SK-N-SH treated with all-trans-retinoic acid at 6 μM for 48 hours (cell line): ENCODE results near the gene CDH1.

ENCODE experiments used
- ARNTL ChIP-seq: fragments of 450-650 bp; formaldehyde crosslinking; IDR thresholded peaks from 2 replicates; pipeline ENCODE4 v1.5.0; 2020; ENCODE audit warnings: low read depth, mild to moderate bottlenecking, moderate library complexity, borderline replicate concordance
- BACH2 ChIP-seq: fragments of 250-450 bp; sonication (Bioruptor Pico); IDR thresholded peaks from 2 replicates; pipeline ENCODE4 v1.9.0; 2021; ENCODE audit warnings: mild to moderate bottlenecking, borderline replicate concordance
- GLIS3 ChIP-seq: fragments of 250-450 bp; sonication (Bioruptor Pico); IDR thresholded peaks from 2 replicates; pipeline ENCODE4 v1.5.0; 2020; ENCODE audit warnings: mild to moderate bottlenecking, moderate library complexity
- PATZ1 ChIP-seq: fragments of 250-450 bp; sonication (Bioruptor Pico); IDR thresholded peaks from 2 replicates; pipeline ENCODE4 v1.8.0; 2020; ENCODE audit warnings: mild to moderate bottlenecking, moderate library complexity, borderline replicate concordance
- ZFP30 ChIP-seq: fragments of 450-650 bp; formaldehyde crosslinking; IDR thresholded peaks from 2 replicates; pipeline ENCODE4 v1.5.0; 2022; ENCODE audit warnings: mild to moderate bottlenecking, moderate library complexity
- TF ChIP-seq, protein P1 (sequence below): fragments of 250-450 bp; sonication (Bioruptor Pico); IDR thresholded peaks from 2 replicates; pipeline ENCODE4 v1.5.1; 2021; ENCODE audit warnings: mild to moderate bottlenecking, moderate library complexity
- TF ChIP-seq, protein P2 (sequence below): fragments of 250-450 bp; sonication (Bioruptor Pico); IDR thresholded peaks from 2 replicates; pipeline ENCODE4 v1.5.1; 2020; ENCODE audit warnings: low read depth, mild to moderate bottlenecking, moderate library complexity

- TF ChIP-seq ZFP30, result no peak
- no peak for TF ChIP-seq BACH2 (CRISPR knock-in tag)
- TF ChIP-seq, protein P1, sequence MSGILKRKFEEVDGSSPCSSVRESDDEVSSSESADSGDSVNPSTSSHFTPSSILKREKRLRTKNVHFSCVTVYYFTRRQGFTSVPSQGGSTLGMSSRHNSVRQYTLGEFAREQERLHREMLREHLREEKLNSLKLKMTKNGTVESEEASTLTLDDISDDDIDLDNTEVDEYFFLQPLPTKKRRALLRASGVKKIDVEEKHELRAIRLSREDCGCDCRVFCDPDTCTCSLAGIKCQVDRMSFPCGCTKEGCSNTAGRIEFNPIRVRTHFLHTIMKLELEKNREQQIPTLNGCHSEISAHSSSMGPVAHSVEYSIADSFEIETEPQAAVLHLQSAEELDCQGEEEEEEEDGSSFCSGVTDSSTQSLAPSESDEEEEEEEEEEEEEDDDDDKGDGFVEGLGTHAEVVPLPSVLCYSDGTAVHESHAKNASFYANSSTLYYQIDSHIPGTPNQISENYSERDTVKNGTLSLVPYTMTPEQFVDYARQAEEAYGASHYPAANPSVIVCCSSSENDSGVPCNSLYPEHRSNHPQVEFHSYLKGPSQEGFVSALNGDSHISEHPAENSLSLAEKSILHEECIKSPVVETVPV (CRISPR knock-in tag), result no peak
- no peak for TF ChIP-seq PATZ1
- TF ChIP-seq, protein P2, sequence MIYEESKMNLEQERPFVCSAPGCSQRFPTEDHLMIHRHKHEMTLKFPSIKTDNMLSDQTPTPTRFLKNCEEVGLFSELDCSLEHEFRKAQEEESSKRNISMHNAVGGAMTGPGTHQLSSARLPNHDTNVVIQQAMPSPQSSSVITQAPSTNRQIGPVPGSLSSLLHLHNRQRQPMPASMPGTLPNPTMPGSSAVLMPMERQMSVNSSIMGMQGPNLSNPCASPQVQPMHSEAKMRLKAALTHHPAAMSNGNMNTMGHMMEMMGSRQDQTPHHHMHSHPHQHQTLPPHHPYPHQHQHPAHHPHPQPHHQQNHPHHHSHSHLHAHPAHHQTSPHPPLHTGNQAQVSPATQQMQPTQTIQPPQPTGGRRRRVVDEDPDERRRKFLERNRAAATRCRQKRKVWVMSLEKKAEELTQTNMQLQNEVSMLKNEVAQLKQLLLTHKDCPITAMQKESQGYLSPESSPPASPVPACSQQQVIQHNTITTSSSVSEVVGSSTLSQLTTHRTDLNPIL (CRISPR knock-in tag), result no peak
- no peak for TF ChIP-seq GLIS3 (CRISPR knock-in tag)
- no peak for TF ChIP-seq ARNTL (CRISPR knock-in tag)
Measured at GRCh38 chr16:68790944-68791343, 53.9 kb downstream of the CDH1 start.
